HL-60/S4 treated with phorbol 12-myristate 13-acetate at 8.2 ng/mL for 4 days and 3 days (cell line): Measurements from ENCODE around the gene KAZALD1.

ENCODE experiments used
- in situ Hi-C: fragments of 300-500 bp; cut with MboI; formaldehyde crosslinking; loops from 2 replicates; pipeline ENCODE4 v1.15.0; 2022; ENCODE audit warnings: low sequenced_read_pairs

KAZALD1 gene

GRCh38 chr10:101061624-101062231 is at the start of gene KAZALD1:
Gene KAZALD1 (plus strand): TSS chr10:101061989. CDS start chr10:101062593, 604 bp downstream.
- in situ Hi-C loops, result no loop called here

- in situ Hi-C loops, result no loop called here
Observed at GRCh38 chr10:101012525-101013364, 49.0 kb upstream of the KAZALD1 start.

GRCh38 chr10:101013365-101013825 is 48.4 kb upstream of the KAZALD1 start:
- in situ Hi-C loops, result no loop called here

GRCh38 chr10:101014230-101014884 is 47.4 kb upstream of the KAZALD1 start:
- in situ Hi-C loops, result no loop called here

- in situ Hi-C loops, result no loop called here
Observed at GRCh38 chr10:101014966-101015581, 46.7 kb upstream of the KAZALD1 start.

- in situ Hi-C loops, result no loop called here
Observed at GRCh38 chr10:101015582-101015973, 46.2 kb upstream of the KAZALD1 start.

- in situ Hi-C loops, result no loop called here
Observed at GRCh38 chr10:101016814-101017213, 45.0 kb upstream of the KAZALD1 start.

- in situ Hi-C loops, result no loop called here
Observed at GRCh38 chr10:101018118-101018599, 43.6 kb upstream of the KAZALD1 start.

- in situ Hi-C loops, result no loop called here
Observed at GRCh38 chr10:101018600-101019439, 43.0 kb upstream of the KAZALD1 start.

- in situ Hi-C loops, result no loop called here
Observed at GRCh38 chr10:101019440-101019703, 42.4 kb upstream of the KAZALD1 start.

- in situ Hi-C loops, result no loop called here
Observed at GRCh38 chr10:101020427-101021075, 41.2 kb upstream of the KAZALD1 start.

- in situ Hi-C loops, result no loop called here
Observed at GRCh38 chr10:101021239-101021638, 40.5 kb upstream of the KAZALD1 start.

- in situ Hi-C loops, result no loop called here
Observed at GRCh38 chr10:101021692-101022251, 40.0 kb upstream of the KAZALD1 start.

- in situ Hi-C loops, result no loop called here
Observed at GRCh38 chr10:101022967-101023705, 38.7 kb upstream of the KAZALD1 start.

GRCh38 chr10:101027106-101027720 is 34.6 kb upstream of the KAZALD1 start:
- in situ Hi-C loops, result no loop called here

GRCh38 chr10:101028446-101029337 is 33.1 kb upstream of the KAZALD1 start:
- in situ Hi-C loops, result no loop called here

- in situ Hi-C loops, result no loop called here
Observed at GRCh38 chr10:101029520-101030295, 32.1 kb upstream of the KAZALD1 start.
